Stimulated activated CD4-positive, alpha-beta T cell treated with anti-CD3 and anti-CD28 coated beads, Interleukin-4, amount 100 ng/mL, for 48 hours (primary cell): ENCODE measurements around the gene MACROD2.

Source experiments
- DNase-seq, 2 donors: peaks; one replicate each; pipeline ENCODE4 v3.0.0-alpha.2; 2020; ENCODE audit warnings: low read depth in 2 of 2

MACROD2 gene

GRCh38 chr20:15278041-15278440 is 1282.7 kb downstream of the MACROD2 start:
- no peak for DNase-seq

DNA sequence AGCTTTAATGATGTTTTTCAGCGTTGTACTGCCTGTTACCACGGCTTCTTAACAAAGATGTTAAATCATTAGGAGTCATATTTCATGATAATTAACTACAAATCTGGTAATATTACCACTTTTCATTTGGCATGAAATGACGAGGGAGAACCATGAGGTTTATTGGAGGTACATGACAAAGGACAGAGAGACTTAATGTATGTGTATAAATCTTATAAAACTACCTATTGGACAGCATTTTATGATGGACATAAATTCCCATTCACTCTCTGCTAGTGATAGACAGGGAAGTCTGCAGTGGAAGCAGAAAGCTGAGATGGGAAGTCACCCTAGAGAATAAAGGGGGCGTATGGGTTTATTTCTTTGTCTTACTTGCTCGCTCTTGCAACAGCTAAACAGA is 1292.0 kb downstream of the MACROD2 start:
- no peak for DNase-seq

DNA sequence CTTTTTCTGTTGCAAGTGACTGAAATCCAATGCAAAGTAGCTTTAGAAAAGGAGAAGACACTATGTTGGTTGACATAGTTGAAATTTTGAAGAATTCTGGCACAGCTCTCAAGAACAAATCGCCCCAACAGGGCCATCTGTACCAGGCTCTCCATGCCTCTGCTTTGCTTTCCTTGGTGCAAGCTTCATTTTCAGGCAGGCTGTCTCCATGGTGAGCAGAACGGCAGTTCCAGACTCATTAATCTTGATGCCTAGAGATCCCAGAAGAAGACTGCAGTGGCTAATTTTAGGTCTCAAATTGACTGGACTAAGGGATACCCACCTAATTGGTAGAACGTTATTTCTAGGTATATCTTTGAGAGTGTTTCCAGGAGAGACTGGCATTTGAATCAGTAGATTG is 1292.8 kb downstream of the MACROD2 start:
- no peak for DNase-seq

- DNase-seq, result no peak
Observed at GRCh38 chr20:15289337-15289736, 1294.0 kb downstream of the MACROD2 start.

DNA sequence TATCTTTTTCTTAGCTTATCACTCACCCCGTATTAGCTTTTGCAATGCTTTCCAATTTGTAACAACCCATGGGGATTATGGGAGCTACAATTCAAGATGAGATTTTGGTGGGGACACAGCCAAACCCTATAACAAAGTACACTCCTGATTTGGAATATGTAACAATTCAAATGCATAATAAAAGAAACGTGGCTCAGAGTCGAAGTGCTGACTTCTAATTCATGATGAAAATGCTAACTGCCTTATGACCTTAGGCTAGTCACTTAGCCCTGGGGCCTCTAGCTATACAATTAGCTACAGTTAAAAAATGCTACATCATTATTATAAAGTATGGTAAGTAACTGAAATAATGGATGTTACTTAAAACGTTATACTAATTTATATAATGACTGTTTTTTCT is 1297.1 kb downstream of the MACROD2 start:
- DNase-seq, result no peak

DNA sequence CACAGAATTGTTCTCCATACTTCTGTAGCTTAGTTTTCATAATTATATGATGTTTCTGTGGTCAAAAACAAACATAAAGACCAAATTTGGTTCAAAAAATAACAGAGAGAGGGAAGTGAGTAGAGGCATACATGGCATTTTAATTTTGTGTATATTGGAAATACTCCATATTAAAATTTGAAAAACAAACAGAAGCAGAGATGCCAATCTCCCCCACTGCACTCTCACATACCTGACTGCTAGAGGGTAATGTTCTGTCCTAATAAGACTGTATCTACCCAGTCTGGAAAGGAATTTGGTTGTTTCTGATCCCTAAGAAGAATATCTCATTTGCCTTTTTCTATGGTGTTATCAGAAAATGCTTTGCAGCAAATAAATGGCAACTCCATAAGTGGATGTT is 1301.1 kb downstream of the MACROD2 start:
- no peak for DNase-seq

DNA sequence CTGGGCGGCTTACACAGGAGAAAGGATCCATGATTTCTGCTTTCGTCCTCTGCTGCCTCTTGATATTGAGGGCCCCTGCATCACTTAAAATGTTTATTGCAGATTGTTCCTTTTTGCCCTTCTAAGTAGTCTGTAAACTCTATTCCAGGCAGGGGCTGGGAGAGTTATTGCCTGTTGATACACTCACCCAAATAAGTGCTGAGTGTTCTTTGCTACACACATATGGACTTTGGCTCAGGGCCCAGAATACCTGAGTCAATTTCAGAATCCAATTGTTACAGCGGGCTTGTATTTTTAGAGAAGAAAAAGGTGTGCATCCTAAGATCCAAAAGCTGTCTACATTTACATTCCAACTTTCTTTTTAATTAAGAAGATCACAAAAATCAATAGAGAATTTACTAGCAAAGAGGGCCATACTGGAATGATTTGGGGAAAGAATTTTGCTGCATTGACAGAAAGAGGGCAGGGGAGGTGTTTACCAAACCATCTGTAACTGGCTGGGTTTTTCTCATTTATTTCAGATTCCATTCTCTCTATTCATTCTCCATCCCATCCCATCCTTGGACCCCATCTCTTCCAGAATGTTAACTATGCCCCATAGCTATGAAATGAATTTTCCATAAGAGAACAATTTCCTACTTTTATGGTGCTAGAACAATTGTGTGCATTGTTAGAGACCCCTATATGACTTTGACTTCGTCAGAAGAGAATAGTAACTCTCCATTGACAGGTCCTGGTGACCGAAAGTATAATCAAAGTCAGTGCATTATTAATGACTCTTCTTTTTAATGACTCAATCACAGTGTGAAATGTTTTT is 1302.0 kb downstream of the MACROD2 start:
- no peak for DNase-seq

DNA sequence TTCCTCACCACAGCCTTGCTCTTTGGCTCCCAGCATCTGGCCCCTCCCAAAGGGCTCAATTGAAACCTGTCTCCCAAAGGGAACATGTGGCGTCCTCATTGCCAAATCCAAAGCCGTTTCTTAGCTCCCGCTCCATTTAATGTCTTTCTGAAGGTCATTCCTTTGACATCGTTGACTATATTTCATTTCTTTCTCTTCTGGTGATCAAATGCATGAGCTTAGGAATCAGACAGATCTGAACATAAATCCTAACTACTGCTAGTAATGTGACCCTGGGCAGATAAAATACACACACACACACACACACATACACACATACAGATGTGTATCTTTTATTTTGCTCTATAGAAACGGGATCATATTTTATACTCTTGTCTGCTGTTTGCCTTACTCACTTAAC is 1306.8 kb downstream of the MACROD2 start:
- DNase-seq, result no peak

DNA sequence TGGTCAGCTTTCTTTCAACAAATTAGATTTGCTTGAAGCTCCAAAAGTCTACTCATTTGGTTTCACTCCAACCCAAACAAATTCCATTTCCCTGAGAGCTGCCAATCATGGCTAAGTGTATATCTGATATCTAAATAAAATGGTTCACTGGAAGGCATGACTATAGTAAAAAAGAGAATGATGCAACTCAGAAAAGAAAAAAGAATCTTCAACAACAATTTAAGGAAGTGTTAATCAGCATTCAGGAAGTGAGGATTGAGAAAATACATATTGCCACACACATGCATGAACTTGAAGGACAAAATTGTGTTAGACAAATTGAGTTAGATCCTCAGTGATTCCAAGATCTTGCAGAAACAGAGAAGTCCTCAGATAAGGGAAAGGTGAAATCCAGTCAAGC is 1315.0 kb downstream of the MACROD2 start:
- DNase-seq, result no peak

DNA sequence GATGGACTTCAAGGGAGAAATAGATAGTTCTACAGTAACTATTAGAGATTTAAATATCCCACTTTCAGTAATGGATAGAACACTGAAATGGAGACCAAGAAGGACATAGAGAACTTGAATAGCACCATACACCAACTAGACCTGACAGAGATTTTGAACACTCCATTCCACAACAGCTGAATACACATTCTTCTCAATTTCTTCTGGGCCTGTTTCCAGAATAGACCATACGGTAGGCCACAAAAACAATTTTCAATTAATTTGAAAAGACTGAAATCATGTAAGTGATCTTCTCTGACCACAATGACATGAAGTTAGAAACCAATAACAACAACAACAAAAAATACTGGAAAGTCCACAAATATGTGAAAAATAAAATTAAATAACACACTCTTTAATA is 1321.2 kb downstream of the MACROD2 start:
- no peak for DNase-seq

DNA sequence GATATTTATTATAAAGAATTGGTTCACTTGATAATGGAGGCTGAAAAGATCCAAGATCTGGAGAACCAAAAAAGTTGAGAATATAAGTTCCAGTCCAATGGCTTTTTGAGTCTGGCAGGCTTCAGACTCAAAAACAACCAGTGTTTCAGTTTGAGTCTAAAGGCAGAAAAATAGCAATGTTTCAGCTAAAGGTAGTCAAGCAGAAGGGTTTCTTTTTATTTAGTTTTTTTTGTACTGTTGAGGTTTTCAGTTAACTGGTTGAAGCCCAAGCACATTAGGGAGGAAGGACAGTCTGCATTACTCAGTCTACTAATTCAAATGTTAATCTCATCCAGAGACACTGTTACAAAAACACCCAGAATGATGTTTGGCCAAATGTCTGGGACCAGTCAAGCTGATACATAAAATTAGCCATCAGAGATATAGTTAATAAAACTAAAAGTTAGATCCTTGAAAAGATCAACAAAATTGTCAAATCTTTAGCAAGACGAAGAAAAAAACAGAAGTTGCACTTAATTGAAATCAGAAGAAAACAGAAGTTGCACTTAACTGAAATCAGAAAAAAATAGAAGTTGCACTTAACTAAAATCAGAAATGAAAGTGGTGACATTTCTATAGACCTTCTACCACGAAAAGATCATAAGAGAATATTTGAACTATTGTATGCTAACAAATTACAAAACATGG is 1322.4 kb downstream of the MACROD2 start:
- no peak for DNase-seq

DNA sequence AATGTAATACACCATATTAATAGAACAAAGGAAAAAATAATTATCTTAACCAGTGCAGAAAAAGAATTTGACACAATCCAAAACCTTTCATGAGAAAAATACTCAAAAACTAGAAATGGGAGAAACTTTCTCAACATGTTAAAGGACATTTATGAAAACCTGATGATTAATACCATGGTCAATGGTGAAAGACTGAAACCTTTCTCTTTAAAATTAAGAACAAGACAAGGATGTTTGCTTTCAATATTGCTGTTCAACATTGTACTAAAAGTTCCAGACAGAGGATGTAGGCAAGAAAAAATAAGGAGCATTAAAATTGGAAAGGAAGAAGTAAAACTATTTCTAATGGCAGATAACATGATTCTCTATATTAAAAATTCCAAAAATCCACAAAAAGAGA is 1323.4 kb downstream of the MACROD2 start:
- DNase-seq, result no peak

GRCh38 chr20:15319439-15319838 is 1324.1 kb downstream of the MACROD2 start:
- no peak for DNase-seq

DNA sequence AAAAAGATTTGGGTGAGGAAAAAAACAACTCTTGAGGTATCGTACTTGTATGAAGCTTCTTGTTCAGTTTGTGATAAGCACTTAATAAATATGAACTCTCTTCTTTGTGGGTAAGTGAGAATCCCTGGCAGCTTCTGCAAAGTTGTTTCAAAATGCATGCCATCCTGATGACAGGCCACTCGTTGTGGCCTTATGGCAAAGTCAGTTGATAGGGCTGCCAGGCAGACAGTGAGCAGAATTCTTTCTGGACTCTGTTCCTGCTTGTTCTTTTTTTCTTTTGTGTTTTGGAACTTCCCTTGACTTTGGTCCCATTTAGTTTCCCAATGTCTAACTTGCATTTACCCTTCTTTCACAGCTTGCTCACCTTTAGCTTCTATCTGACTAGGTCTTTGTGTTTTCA is 1325.6 kb downstream of the MACROD2 start:
- no peak for DNase-seq

DNA sequence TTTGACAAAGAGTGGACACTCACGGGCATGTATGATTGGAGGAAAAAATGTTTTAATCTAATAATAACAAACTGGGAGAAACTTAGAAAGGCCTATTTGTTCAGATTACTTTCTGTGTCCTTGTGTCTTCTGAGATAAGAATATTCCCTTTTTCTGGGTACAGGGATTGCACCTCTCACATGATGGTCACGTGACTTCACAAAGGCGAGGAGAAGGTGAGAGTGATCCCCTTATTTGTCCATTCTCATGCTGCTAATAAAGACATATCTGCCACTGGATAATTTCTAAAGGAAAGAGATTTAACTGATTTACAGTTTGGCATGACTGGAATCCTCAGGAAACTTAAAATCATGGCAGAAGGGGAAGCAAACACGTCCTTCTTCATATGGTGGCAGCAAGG is 1331.8 kb downstream of the MACROD2 start:
- DNase-seq, result no peak

- no peak for DNase-seq
Observed at GRCh38 chr20:15328084-15328483, 1332.8 kb downstream of the MACROD2 start.

GRCh38 chr20:15332711-15333160 is 1337.4 kb downstream of the MACROD2 start:
- no peak for DNase-seq

GRCh38 chr20:15333170-15333569 is 1337.9 kb downstream of the MACROD2 start:
- no peak for DNase-seq

- DNase-seq, result no peak
Observed at GRCh38 chr20:15336011-15336410, 1340.7 kb downstream of the MACROD2 start.

DNA sequence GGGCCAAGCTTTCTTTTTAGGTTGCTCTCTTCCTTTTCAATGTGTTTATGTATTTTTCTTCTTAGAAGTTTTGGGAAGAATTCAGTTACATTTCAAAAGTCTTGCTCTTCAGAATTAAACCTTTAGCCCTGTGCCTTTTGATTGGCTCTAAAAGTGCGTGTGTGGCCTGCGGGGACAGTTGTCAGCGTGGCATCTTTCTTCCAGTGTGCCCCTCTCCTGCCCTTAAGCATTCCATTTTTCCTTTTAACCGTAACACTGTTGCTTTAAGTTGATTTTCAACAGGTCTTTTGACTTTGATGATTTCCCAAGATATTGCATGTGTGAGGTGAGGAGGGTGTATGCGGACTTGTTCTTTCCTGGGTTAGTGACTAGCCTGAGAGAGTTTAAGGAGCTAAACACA is 1341.2 kb downstream of the MACROD2 start:
- DNase-seq, result no peak

DNA sequence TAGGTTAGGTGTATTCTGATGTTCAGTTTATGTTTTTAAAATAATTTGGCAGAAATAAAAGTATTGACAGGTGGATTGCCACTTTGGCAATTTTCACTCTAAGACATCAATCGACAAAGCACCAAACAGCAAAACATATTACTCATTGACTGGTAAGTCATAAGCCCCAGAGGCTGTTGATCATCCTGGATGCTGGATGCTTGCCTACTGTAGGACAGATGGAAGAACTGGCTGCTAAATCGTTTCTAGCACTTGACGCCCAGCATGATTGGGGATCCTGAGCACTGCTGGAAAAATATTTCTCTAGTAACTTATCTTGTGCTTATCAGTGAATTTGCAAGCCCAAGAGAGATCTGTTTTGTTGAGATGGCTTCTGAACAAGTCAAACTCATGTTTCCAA is 1343.9 kb downstream of the MACROD2 start:
- no peak for DNase-seq

GRCh38 chr20:15342991-15343523 is 1347.7 kb downstream of the MACROD2 start:
- DNase-seq, result no peak

DNA sequence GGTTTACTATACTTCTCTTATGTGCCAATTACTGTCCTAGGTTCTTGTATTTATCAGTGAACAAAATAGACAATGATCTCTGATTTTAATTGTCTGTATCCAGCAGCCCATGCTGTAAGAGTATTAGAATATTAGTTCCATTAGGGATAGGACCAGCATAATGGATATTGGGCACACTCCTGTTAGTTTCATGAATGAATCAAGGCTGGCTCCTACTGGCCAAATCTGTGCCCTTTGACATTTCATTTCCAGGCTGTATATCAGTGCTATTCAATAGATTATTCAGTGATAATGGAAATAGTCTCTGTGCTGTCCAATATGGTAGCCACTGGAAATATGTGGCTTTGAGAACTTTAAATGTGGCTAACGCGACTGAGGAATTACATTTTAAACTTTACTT is 1350.0 kb downstream of the MACROD2 start:
- DNase-seq, result no peak
